Left renal pelvis (tissue), 4 donors: Measurements from ENCODE around the gene SRSF10. TPM values are rescaled to one million over a fixed set of nuclear protein-coding genes. Genes with fewer than 3 reads are reported as not detected.
"Not testable (repeated sequence)": the region's sequence is repeated elsewhere in the genome, so short reads cannot be mapped to it uniquely, and the experiment has no call there.

Experiments
- DNase-seq, 4 donors: peaks; one replicate each; pipeline ENCODE4 v3.0.0-alpha.2; 2013; ENCODE audit warnings: low read depth in 4 of 4, low spot score in 3 of 4
- polyA plus RNA-seq, 4 donors: library from polyadenylated mRNA; unstranded; fragments of 120-200 nt; gene quantifications; one replicate each; pipeline ENCODE4 v1.2.1, GENCODE V29; 2013; ENCODE audit not compliant: insufficient read length in 4 of 4

Gene SRSF10
- polyA plus RNA-seq, 4 donors = 170 to 256 (median 223) TPM

DNA sequence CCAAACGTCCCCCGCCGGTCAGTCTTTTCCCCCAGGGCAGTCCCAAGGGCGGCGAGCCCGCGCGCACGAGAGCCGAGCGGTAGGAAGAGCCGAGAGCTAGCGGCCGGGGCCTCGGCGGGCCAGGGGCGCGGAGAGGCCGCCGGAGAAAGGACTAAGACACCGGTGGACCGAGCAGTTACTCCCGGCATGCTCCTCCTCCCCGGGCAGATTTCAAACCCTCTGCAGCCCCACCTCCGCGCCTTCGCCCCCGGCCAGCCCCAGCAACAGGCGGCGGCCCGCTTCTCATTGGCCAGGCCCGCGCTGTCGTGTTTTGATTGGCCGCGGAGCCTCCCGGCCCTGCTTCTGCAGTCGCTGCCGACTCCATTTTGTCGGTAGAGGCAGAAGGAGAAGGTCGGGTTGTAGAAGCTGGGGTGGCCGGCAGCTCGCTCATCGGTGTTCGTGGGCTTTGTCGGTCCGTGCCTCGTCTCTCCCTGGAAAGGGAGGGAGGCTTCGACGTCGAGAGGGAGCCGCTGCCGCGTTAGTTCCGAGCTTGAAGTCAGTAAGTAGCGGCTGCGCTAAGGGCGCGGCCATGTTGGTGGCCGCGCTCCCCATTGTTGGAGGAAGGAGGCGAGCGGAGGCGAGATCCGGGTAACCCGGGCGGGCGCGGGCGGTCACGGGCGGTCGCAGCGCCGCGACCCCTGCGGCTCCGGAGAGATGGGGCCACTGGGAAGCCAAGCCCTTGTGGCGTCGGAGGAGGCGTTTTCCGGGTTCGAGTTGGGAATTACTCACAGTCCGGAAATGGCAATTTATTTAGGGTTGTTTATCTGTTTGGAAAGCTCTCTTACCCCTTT is 20.5 kb downstream of the SRSF10 start, which contains the start of gene PNRC2:
Gene PNRC2, plus strand, starts transcription at position 368 of the 830 bp plus-strand sequence. CDS start 1,630 bp downstream, outside the sequence.
- DNase-seq = peak; percentile 90 to 95 (median 92)

GRCh38 chr1:23958810-23959460 is 21.2 kb downstream of the SRSF10 start:
- peak in 3 of 4 donors; percentile 73 to 85 (median 78) for DNase-seq

DNA sequence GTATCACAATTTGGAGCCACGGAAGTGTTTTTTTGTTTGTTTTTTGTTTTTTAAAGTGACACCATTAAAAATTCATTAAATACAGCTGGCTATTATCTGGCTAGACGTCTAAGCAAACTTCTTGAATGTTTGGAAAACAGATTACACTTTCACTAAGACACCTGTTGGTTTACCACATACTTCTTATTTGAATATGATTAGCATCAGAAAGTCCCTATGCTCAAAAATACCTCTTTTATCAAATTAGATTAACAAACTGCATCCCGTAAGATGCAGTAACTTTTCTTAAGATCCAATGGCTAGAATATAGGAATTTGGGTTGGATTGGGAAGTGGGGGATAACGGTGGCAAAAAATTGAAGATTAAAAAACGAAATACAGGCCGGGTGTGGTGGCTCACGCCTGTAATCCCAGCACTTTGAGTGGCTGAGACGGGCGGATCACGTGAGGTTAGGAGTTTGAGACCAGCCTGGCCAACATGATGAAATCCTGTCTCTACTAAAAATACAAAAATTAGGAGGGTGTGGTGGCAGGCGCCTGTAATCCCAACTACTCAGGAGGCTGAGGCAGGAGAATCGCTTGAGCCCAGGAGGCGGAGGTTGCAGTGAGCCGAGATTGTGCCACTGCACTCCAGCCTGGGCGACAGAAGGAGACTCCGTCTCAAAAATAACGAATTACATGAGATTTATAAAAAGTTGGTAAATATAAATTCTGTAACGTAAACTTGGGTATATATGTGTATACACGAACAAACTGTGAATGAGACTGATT is 21.9 kb downstream of the SRSF10 start:
- not testable (repeated sequence) for DNase-seq

- DNase-seq = no peak
Observed at GRCh38 chr1:23957096-23957495, 23.0 kb downstream of the SRSF10 start.

- no peak for DNase-seq
Observed at GRCh38 chr1:23953020-23953419, 27.1 kb downstream of the SRSF10 start.

DNA sequence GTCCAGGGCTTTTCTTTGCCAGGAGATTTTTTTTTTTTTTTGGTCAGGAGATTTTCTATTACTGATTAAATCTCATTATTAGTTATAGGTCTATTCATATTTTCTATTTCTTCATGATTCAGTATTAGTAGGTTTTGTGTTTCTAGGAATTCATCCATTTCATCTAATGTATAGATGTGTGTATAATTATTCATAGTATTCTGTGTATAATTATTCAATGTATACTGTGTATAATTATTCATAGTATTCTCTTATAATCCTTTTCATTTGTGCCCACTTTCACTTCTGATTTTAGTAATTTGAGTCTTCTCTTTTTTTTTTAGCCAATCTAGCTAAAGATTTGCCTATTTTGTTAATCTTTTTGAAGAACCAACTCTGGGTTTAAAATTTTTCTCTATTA is 32.8 kb downstream of the SRSF10 start:
- no peak for DNase-seq

GRCh38 chr1:23936481-23937176 is 43.5 kb downstream of the SRSF10 start:
- no peak for DNase-seq

DNA sequence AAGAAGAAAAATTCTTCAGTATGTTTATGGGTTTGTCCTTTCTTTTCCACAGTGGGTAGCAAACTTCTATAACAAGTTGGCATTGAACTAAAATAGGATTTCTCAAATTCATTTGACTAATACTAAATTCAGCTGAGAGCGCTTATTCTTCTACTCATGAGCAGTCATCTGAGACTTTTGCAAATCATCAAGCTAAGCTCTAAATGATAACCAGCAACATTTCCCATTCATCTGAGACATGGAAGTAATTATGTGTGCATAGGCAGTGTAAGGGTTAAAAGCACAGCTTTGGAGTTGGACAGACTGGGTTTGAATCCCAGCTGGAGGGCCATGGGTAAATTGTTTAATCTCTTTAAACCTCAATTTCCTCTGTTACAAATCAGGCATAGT is 48.6 kb downstream of the SRSF10 start:
- no peak for DNase-seq

GRCh38 chr1:23930861-23931490 is 49.2 kb downstream of the SRSF10 start:
- DNase-seq = no peak

DNA sequence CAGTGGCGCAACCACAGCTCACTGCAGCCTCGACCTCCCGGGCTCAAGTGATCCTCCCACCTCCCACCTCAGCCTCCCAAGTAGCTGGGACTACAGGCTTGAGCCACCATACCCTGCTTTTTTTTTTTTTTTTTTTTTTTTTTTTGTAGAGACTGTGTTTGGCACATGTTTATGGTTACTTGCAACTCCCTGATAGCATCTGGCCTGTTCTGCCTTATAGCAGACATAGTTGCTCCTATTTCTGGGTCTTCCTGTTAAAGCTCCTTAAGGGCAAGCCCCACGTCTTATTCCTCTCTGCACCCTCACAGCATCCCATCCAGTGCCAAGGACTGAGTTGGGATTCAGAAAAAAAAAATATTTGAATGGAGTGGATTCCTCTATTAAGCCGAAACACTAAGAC is 49.9 kb downstream of the SRSF10 start:
- no peak for DNase-seq

DNA sequence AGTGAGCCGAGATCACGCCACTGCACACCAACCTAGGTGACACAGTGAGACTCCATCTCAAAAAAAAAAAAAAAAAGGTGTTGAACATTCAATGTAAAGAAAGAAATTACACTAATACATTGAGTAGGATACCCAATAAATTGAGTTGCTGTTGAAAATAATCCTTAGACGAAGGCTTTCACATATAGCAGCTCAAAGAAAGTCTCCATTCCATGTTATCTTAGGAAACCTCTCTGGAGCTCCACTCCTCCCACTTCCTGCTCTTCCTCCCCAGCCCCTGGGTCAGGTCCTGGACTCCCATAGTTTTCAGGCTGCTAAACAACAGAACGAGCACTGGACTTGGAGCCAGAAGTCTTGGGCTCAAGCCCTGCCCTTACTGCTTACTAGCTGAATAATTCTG is 51.3 kb downstream of the SRSF10 start:
- no peak for DNase-seq

GRCh38 chr1:23927097-23927496 is 53.0 kb downstream of the SRSF10 start:
- DNase-seq = no peak

GRCh38 chr1:23925279-23925678 is 54.8 kb downstream of the SRSF10 start:
- DNase-seq = no peak

- no peak for DNase-seq
Observed at GRCh38 chr1:23924601-23925000, 55.5 kb downstream of the SRSF10 start.

GRCh38 chr1:23923592-23924499 is 56.3 kb downstream of the SRSF10 start:
- no peak for DNase-seq

GRCh38 chr1:23922321-23922943 is 57.7 kb downstream of the SRSF10 start:
- no peak for DNase-seq

- DNase-seq = peak in 3 of 4 donors; percentile 46 to 58 (median 54)
Observed at GRCh38 chr1:23916209-23917131, 63.7 kb downstream of the SRSF10 start.

GRCh38 chr1:23915466-23915865 is 64.7 kb downstream of the SRSF10 start:
- DNase-seq = no peak
